WERI-Rb-1 (cell line): ENCODE measurements around the gene ENAH.

ENCODE experiments used
- DNase-seq: peaks from one replicate; pipeline ENCODE4 v3.0.0-alpha.2; 2020
- H3K27ac ChIP-seq: fragments of 250-450 bp; sonication (Bioruptor Pico); 2 replicates; pipeline ENCODE4 v1.5.1; 2020; ENCODE audit warnings: mild to moderate bottlenecking, moderate library complexity
- H3K27me3 ChIP-seq: fragments of 250-450 bp; sonication (Bioruptor Pico); 2 replicates; pipeline ENCODE4 v1.5.1; 2021; ENCODE audit warnings: mild to moderate bottlenecking, low read depth, moderate library complexity; ENCODE audit not compliant: insufficient read depth, severe bottlenecking
- H3K36me3 ChIP-seq: fragments of 250-450 bp; sonication (Bioruptor Pico); 2 replicates; pipeline ENCODE4 v1.5.1; 2020; ENCODE audit warnings: mild to moderate bottlenecking, moderate library complexity
- H3K4me3 ChIP-seq: 2 replicates; pipeline ENCODE4 v1.5.1; 2011; ENCODE audit warnings: low read depth, mild to moderate bottlenecking, control low read depth, low read length
- H3K9me3 ChIP-seq: fragments of 250-450 bp; sonication (Bioruptor Pico); 2 replicates; pipeline ENCODE4 v1.5.1; 2021; ENCODE audit warnings: mild to moderate bottlenecking, moderate library complexity; ENCODE audit not compliant: severe bottlenecking
- TF ChIP-seq, protein P1 (sequence below): IDR thresholded peaks from 2 replicates; pipeline ENCODE4 v1.5.1; 2011; ENCODE audit warnings: low read depth, mild to moderate bottlenecking, control low read depth, inconsistent platforms, low read length

ENAH gene

GRCh38 chr1:225598847-225599246 lies 54.1 kb downstream of the ENAH start:
- no peak overlapping the region for H3K4me3 ChIP-seq
- DNase-seq, result no peak
- no peaks in the 10 kb centered on the region for H3K9me3 ChIP-seq
- no peaks in the 10 kb centered on the region for H3K27me3 ChIP-seq
- H3K27ac ChIP-seq, result no peak overlapping the region
- TF ChIP-seq, protein P1, sequence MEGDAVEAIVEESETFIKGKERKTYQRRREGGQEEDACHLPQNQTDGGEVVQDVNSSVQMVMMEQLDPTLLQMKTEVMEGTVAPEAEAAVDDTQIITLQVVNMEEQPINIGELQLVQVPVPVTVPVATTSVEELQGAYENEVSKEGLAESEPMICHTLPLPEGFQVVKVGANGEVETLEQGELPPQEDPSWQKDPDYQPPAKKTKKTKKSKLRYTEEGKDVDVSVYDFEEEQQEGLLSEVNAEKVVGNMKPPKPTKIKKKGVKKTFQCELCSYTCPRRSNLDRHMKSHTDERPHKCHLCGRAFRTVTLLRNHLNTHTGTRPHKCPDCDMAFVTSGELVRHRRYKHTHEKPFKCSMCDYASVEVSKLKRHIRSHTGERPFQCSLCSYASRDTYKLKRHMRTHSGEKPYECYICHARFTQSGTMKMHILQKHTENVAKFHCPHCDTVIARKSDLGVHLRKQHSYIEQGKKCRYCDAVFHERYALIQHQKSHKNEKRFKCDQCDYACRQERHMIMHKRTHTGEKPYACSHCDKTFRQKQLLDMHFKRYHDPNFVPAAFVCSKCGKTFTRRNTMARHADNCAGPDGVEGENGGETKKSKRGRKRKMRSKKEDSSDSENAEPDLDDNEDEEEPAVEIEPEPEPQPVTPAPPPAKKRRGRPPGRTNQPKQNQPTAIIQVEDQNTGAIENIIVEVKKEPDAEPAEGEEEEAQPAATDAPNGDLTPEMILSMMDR, result no peak
- peaks cover 2% of the 10 kb centered on the region; the same call in 1 of the 2 replicates for H3K36me3 ChIP-seq

GRCh38 chr1:225597926-225598575 lies 54.9 kb downstream of the ENAH start:
- Histone ChIP-seq H3K27ac (no peak overlapping the region), H3K9me3 (no peaks in the 10 kb centered on the region), H3K27me3 (no peaks in the 10 kb centered on the region), H3K36me3 (peaks cover 2% of the 10 kb centered on the region; the same call in 1 of the 2 replicates), H3K4me3 (no peak overlapping the region)
- TF ChIP-seq, protein P1, result no peak
- no peak for DNase-seq

GRCh38 chr1:225596736-225597135 lies 56.2 kb downstream of the ENAH start:
- no peak for DNase-seq
- H3K27ac ChIP-seq, result no peak overlapping the region
- H3K27me3 ChIP-seq, result no peaks in the 10 kb centered on the region
- no peaks in the 10 kb centered on the region for H3K9me3 ChIP-seq
- peaks cover 2% of the 10 kb centered on the region; the same call in 1 of the 2 replicates for H3K36me3 ChIP-seq
- TF ChIP-seq, protein P1, result no peak
- no peak overlapping the region for H3K4me3 ChIP-seq

DNA sequence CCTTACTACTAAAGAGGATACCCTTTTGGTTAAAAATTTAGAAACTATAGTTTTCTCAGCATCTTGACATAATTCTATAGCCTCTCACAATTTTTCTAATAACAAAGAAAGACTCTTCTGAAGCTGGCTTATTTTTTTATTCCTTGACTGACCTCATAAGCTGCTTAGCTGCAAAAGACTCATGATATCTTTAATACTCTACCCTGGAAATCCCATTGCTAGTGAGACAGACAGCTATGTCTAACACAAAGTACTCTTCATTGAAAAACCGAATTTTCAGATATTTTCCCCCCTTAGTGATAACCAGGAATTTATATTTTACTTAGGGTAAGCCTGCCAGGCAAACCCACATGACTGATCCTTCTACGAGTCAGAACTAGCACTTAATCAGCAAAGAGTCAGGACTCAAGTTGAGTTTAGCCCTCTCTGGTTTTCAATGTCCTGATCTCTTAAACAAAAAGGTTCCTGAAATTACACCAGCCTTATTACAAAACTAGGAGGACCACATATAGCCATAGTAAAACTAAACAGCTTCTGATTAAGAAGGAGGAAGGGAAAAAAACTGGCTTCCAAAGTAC lies 56.9 kb downstream of the ENAH start:
- Histone ChIP-seq H3K4me3 (no peak overlapping the region), H3K36me3 (peaks cover 2% of the 10 kb centered on the region; the same call in 1 of the 2 replicates), H3K27me3 (no peaks in the 10 kb centered on the region), H3K9me3 (no peaks in the 10 kb centered on the region), H3K27ac (0 out of 2 replicates have a peak overlapping the region, but pooled peaks have one; percentile 25)
- TF ChIP-seq, protein P1, result no peak
- no peak for DNase-seq

GRCh38 chr1:225595452-225595851 lies 57.5 kb downstream of the ENAH start:
- Histone ChIP-seq H3K27ac (no peak overlapping the region), H3K27me3 (no peaks in the 10 kb centered on the region), H3K36me3 (peaks cover 2% of the 10 kb centered on the region; the same call in 1 of the 2 replicates), H3K9me3 (no peaks in the 10 kb centered on the region), H3K4me3 (no peak overlapping the region)
- TF ChIP-seq, protein P1, result no peak
- DNase-seq, result no peak
